Choroid plexus epithelial cell (primary cell): ENCODE data around the gene RAB4B.
"Not testable (repeated sequence)": the region's sequence is repeated elsewhere in the genome, so short reads cannot be mapped to it uniquely, and the experiment has no call there.

ENCODE experiments used
- DNase-seq: peaks from one replicate; pipeline ENCODE4 v3.0.0-alpha.2; 2010; ENCODE audit warnings: low read depth
- H3K4me3 ChIP-seq: 2 replicates; pipeline ENCODE4 v1.5.1; 2011; ENCODE audit warnings: low read depth, mild to moderate bottlenecking, control low read depth, low read length, moderate library complexity
- CTCF ChIP-seq: conservative IDR thresholded peaks from 2 replicates; pipeline ENCODE4 v1.5.1; 2011; ENCODE audit warnings: low read depth, mild to moderate bottlenecking, control low read depth, inconsistent platforms, low read length, moderate library complexity

RAB4B gene

GRCh38 chr19:40825460-40826095 lies 47.5 kb downstream of the RAB4B start:
- not testable (repeated sequence) for H3K4me3 ChIP-seq, DNase-seq

- DNase-seq = not testable (repeated sequence)
These were observed 48.3 kb downstream of the RAB4B start for GRCh38 chr19:40826312-40826698.

GRCh38 chr19:40826699-40827385 lies 48.8 kb downstream of the RAB4B start:
- DNase-seq, H3K4me3 ChIP-seq: not testable (repeated sequence)

More at GRCh38 chr19:40826312-40826698, 48.3 kb downstream of the RAB4B start:
- not testable (repeated sequence) for H3K4me3 ChIP-seq

GRCh38 chr19:40827386-40828247 lies 49.6 kb downstream of the RAB4B start:
- no peak for TF ChIP-seq CTCF
- DNase-seq = no peak

GRCh38 chr19:40829205-40829604 lies 51.2 kb downstream of the RAB4B start:
- DNase-seq = no peak
- no peak overlapping the region for H3K4me3 ChIP-seq
- TF ChIP-seq CTCF = no peak

More at GRCh38 chr19:40827386-40828247, 49.6 kb downstream of the RAB4B start:
- no peak overlapping the region for H3K4me3 ChIP-seq

- not testable (repeated sequence) for H3K4me3 ChIP-seq, DNase-seq
These were observed 52.7 kb downstream of the RAB4B start for GRCh38 chr19:40830741-40831140.

- H3K4me3 ChIP-seq = no peak overlapping the region
- no peak for TF ChIP-seq CTCF
- DNase-seq = peak; percentile 98
These were observed 53.7 kb downstream of the RAB4B start for GRCh38 chr19:40831502-40832430.

GRCh38 chr19:40832431-40832790 lies 54.4 kb downstream of the RAB4B start:
- not testable (repeated sequence) for H3K4me3 ChIP-seq, DNase-seq

- not testable (repeated sequence) for DNase-seq, H3K4me3 ChIP-seq
These were observed 55.9 kb downstream of the RAB4B start for GRCh38 chr19:40833728-40834533.
